ENCODE results near the gene TMEM114. TPM values are rescaled to one million over a fixed set of nuclear protein-coding genes. Genes with fewer than 3 reads are reported as not detected.

TMEM114 gene
- total RNA-seq, 1 donor from 2014 or later = not detected

DNA sequence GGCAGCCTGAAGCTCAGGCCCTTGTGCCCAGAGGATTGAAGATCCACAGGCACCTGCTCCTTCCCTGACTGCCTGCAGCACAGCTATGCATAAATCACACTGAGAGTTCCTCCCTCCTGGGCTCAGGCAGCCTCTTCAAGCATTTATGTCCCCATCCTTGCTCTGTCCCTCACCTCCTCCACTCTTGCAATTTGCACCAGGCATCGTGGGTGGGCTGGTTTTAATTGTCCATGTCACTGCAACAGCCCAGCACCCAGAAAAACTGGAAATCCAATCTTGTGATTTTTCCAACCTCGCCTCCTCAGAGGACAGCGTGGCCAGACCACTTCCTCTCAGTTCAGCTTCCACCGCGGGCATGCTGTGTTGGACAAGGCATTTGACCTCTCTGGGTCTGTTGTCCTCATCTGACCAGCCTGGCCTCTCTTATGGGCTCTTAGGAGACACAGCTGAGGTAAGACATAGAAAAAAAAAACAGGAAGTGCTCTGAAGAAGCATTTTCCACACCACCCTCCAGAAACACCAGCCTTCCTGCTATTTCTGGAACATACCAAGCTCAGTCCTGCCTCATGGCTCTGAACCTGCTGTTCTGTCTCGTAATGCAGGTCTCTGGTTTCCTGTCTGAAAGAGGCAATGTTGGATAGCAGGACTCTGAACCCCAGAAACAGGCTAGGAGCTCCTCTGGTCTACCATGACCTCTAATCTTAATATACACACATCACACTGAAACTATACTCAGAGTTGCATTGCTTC, 8.3 kb downstream of the TMEM114 start:
- Mint-ChIP-seq H3K36me3 (ENCODE audit: low read depth) (no peaks in the 10 kb centered on the region), H3K27ac (ENCODE audit: unreplicated experiment) (peak overlapping the region; percentile 58), H3K4me1 (ENCODE audit: low read depth) (peaks cover 13% of the 10 kb centered on the region), H3K9me3 (ENCODE audit: low read depth) (no peaks in the 10 kb centered on the region), H3K27me3 (ENCODE audit: low read depth) (peaks cover 23% of the 10 kb centered on the region), H3K4me3 (ENCODE audit: unreplicated experiment) (no peak overlapping the region)
- TF ChIP-seq, protein P1, sequence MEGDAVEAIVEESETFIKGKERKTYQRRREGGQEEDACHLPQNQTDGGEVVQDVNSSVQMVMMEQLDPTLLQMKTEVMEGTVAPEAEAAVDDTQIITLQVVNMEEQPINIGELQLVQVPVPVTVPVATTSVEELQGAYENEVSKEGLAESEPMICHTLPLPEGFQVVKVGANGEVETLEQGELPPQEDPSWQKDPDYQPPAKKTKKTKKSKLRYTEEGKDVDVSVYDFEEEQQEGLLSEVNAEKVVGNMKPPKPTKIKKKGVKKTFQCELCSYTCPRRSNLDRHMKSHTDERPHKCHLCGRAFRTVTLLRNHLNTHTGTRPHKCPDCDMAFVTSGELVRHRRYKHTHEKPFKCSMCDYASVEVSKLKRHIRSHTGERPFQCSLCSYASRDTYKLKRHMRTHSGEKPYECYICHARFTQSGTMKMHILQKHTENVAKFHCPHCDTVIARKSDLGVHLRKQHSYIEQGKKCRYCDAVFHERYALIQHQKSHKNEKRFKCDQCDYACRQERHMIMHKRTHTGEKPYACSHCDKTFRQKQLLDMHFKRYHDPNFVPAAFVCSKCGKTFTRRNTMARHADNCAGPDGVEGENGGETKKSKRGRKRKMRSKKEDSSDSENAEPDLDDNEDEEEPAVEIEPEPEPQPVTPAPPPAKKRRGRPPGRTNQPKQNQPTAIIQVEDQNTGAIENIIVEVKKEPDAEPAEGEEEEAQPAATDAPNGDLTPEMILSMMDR (IDR thresholded peaks at IDR 0.05) = no peak
- DNase-seq (ENCODE audit: low spot score) = no peak

DNA sequence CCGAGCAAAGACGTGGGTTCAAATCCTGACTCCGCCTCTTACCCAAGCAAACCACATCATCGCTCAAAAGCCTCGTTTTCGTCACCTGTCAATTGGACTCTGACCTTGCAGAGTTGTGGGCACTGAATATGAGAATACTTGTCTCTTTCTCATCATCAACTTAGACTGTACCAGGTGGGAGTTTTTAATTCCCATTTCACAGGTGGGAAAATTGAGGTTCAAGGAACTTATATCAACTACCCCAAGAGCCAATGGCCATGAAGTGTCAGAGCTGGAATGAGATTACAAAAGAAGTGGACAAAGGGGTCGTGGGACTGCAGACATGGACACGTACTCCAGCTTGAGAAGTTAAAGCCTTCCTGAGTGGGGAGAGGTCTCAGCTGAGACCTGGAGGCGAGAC, 10.8 kb downstream of the TMEM114 start:
- no peaks in the 10 kb centered on the region for H3K36me3 Mint-ChIP-seq (ENCODE audit: low read depth)
- no peak overlapping the region for H3K27ac Mint-ChIP-seq (ENCODE audit: unreplicated experiment)
- DNase-seq (ENCODE audit: low spot score) = no peak
- H3K27me3 Mint-ChIP-seq (ENCODE audit: low read depth) = peaks cover 21% of the 10 kb centered on the region
- peaks cover 13% of the 10 kb centered on the region for H3K4me1 Mint-ChIP-seq (ENCODE audit: low read depth)
- H3K9me3 Mint-ChIP-seq (ENCODE audit: low read depth) = no peaks in the 10 kb centered on the region
- H3K4me3 Mint-ChIP-seq (ENCODE audit: unreplicated experiment) = no peak overlapping the region
- TF ChIP-seq, protein P1 (IDR thresholded peaks at IDR 0.05) = no peak

DNA sequence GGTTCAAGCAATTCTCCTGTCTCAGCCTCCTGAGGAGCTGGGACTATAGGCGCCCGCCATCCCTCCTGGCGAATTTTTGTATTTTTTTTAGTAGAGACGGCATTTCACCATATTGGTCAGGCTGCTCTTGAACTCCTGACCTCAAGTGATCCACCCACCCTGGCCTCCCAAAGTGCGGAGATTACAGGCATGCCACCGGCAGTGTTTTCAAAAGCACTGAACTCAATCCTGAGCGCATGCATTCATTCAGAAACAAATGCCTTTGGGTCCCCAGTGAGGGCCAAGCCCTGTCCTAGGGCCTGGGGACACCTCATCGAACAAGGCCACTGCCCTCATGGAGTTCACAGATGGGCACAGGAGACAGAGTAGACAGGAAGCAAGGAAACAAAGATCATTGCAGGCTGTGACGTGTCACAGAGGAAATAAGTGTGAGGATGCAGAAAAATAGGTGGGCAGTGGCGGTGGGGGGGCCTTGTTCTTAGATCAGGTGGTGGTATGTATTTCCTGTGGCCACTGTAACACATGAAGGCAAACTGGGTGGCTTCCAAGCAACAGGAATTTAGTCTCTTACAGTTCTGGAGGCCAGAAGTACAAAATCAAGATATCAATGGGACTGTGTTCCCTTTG, 12.5 kb downstream of the TMEM114 start:
- TF ChIP-seq, protein P1 (IDR thresholded peaks at IDR 0.05) = no peak
- Mint-ChIP-seq H3K27me3 (ENCODE audit: low read depth) (peaks cover 21% of the 10 kb centered on the region), H3K4me3 (ENCODE audit: unreplicated experiment) (no peak overlapping the region)

DNA sequence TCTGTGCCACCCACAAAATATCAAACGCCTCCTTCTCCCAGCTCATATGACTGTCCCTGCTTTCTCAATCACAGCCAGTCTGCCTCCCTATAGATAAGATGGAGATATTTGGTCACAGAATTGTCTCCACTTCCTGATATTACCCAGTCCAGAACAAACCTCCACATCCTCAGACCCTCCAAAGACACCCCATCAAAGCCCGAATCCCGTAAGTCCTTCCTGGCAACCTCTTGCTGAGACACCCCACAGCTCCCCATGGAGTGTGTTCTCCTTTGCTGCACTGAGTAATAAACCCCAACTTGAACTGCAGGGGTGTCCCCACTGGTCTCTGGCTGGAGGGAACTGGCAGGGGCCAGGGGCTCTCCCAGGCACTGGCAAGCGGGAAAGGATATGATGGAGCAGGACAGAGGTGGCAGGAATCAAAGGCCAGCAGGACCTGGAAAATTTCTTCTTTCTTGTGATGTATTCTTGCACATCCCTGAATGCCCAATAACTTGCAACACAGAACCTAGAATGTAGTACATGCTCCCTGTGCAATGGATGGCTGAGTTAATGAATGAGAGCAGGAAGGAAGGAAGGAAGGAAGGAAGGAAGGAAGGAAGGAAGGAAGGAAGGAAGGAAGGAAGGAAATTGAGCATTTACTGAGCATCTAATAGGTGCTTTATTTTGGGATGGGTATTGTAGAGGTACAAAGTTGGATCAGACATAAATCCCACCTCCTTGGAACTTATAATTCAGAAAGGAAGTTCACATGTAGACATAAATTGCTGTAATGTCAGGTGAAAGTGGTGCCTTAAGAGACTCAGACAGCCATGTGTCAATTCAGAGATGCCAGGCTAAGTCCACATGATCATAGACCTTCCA, 13.9 kb downstream of the TMEM114 start:
- no peak overlapping the region for H3K27ac Mint-ChIP-seq (ENCODE audit: unreplicated experiment)
- no peaks in the 10 kb centered on the region for H3K9me3 Mint-ChIP-seq (ENCODE audit: low read depth)
- peaks cover 21% of the 10 kb centered on the region for H3K27me3 Mint-ChIP-seq (ENCODE audit: low read depth)
- H3K4me3 Mint-ChIP-seq (ENCODE audit: unreplicated experiment) = no peak overlapping the region
- peaks cover 3% of the 10 kb centered on the region for H3K4me1 Mint-ChIP-seq (ENCODE audit: low read depth)
- no peaks in the 10 kb centered on the region for H3K36me3 Mint-ChIP-seq (ENCODE audit: low read depth)
- TF ChIP-seq, protein P1 (IDR thresholded peaks at IDR 0.05) = no peak
- no peak for DNase-seq (ENCODE audit: low spot score)

More for the DNA sequence above, 12.5 kb downstream of the TMEM114 start:
- Mint-ChIP-seq H3K36me3 (ENCODE audit: low read depth) (no peaks in the 10 kb centered on the region), H3K4me1 (ENCODE audit: low read depth) (peaks cover 12% of the 10 kb centered on the region), H3K27ac (ENCODE audit: unreplicated experiment) (no peak overlapping the region), H3K9me3 (ENCODE audit: low read depth) (no peaks in the 10 kb centered on the region)
- DNase-seq (ENCODE audit: low spot score) = no peak

DNA sequence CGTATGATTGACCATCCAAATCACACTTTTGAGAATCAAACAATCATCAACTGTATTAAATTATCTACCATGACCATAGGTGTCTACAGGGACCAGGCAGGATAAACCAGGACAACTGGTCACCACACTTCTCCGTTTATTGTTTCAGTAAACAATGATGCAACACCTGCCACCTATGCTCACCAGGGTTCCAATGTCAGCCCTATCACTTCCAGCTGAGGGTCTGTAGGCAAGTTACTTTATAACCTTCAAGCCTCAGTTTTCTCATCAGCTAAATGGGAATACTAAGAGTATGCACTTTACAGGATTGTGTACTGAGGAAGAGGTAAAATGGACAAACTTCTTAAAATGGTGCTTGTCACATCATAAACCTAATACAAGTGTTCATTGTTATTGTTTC, 14.9 kb downstream of the TMEM114 start:
- Mint-ChIP-seq H3K27me3 (ENCODE audit: low read depth) (peaks cover 21% of the 10 kb centered on the region), H3K4me1 (ENCODE audit: low read depth) (peaks cover 12% of the 10 kb centered on the region), H3K27ac (ENCODE audit: unreplicated experiment) (no peak overlapping the region), H3K9me3 (ENCODE audit: low read depth) (no peaks in the 10 kb centered on the region), H3K4me3 (ENCODE audit: unreplicated experiment) (no peak overlapping the region), H3K36me3 (ENCODE audit: low read depth) (no peaks in the 10 kb centered on the region)
- DNase-seq (ENCODE audit: low spot score) = no peak
- TF ChIP-seq, protein P1 (IDR thresholded peaks at IDR 0.05) = no peak

Data from chondrocyte (in vitro differentiated cells).